ENCODE data around the gene ATP2B3. TPM values are rescaled to one million over a fixed set of nuclear protein-coding genes. Genes with fewer than 3 reads are reported as not detected.

ATP2B3 gene
- total RNA-seq, 1 experiment from 2014 or later: 0.35 TPM

- Histone ChIP-seq H3K56ac (ENCODE audit: insufficient read length, low read depth, low read length) (no peak overlapping the region), H3K79me1 (ENCODE audit: insufficient read depth, low read depth, low read length, poor library complexity, severe bottlenecking) (no peaks in the 10 kb centered on the region), H2BK120ac (ENCODE audit: low read depth, low read length, poor library complexity, severe bottlenecking) (no peak overlapping the region), H4K8ac (replicated peaks; ENCODE audit: insufficient read length, low read depth, low read length) (no peak overlapping the region), H3K79me2 (ENCODE audit: insufficient read depth, low read length) (no peaks in the 10 kb centered on the region), H3K9me3 (ENCODE audit: control insufficient read depth, low read depth, low read length) (peaks cover 30% of the 10 kb centered on the region), H4K5ac (ENCODE audit: insufficient read length, low read depth, low read length) (no peak overlapping the region), H3K23me2 (ENCODE audit: insufficient read length, low read depth, low read length, poor library complexity, severe bottlenecking) (peaks cover 4% of the 10 kb centered on the region), H2AK5ac (ENCODE audit: insufficient read length, low read length) (no peak overlapping the region), H3T11ph (ENCODE audit: low read length) (no peak overlapping the region), H2BK15ac (ENCODE audit: low read depth, low read length) (no peak overlapping the region), H3K27ac (ENCODE audit: insufficient read length, low read depth, low read length) (no peak overlapping the region), H3K4ac (ENCODE audit: low read depth, low read length) (no peak overlapping the region), H3K4me2 (ENCODE audit: insufficient read depth, insufficient read length, low read length) (no peak overlapping the region), H4K91ac (ENCODE audit: insufficient read length, low read depth, low read length) (no peak overlapping the region), H2BK5ac (ENCODE audit: insufficient read length, low read length) (no peak overlapping the region), H3K18ac (ENCODE audit: insufficient read length, low read depth, low read length) (no peak overlapping the region), H4K20me1 (ENCODE audit: control insufficient read depth, insufficient read depth, insufficient read length) (peaks cover 2% of the 10 kb centered on the region), H3K4me1 (ENCODE audit: insufficient read depth, low read length) (no peaks in the 10 kb centered on the region), H2BK20ac (ENCODE audit: low read depth, low read length, poor library complexity, severe bottlenecking) (no peak overlapping the region), H3K23ac (ENCODE audit: insufficient read length, low read depth, low read length) (no peak overlapping the region), H3K14ac (ENCODE audit: insufficient read depth, low read length) (no peak overlapping the region), H2BK12ac (ENCODE audit: insufficient read length, low read depth, low read length) (no peak overlapping the region), H3K9ac (ENCODE audit: extremely low read depth, insufficient read length, low read length) (no peak overlapping the region), H3K27me3 (ENCODE audit: insufficient read depth, low read length) (peaks cover 13% of the 10 kb centered on the region; the same call in 1 of the 2 replicates), H2AFZ (ENCODE audit: low read length) (no peak overlapping the region)
- no peak for DNase-seq
- Mint-ChIP-seq H3K4me3 (peak overlapping the region in 1 of 2 experiments; percentile 3; a peak in 2 of 5 replicates), H3K27me3 (ENCODE audit: low read depth) (peaks cover 54% of the 10 kb centered on the region), H3K36me3 (ENCODE audit: insufficient read depth in 1 of 3, low read depth in 3 of 3) (peaks cover 4 to 8% (median 4%) of the 10 kb centered on the region in 3 experiments; a peak in 5 of 7 replicates), H3K9me3 (peaks cover 40 to 45% of the 10 kb centered on the region in 2 experiments), H3K27ac (no peak overlapping the region), H3K4me1 (0 out of 4 replicates have a peak, but pooled peaks cover 2 to 4% of the 10 kb centered on the region in 2 experiments)
- 100% methylated on average over 1 of the region's 9 CpGs for WGBS (ENCODE audit: extremely low coverage, insufficient read length, low lambda C conversion rate)
- no peak for TF ChIP-seq CTCF (conservative IDR thresholded peaks at IDR 0.05)
These were observed 1.4 kb upstream of the ATP2B3 start for GRCh38 chrX:153516073-153516472.

Measured in H9 (cell line).